BJ (cell line): Measurements from ENCODE around the gene PMCH. TPM values are rescaled to one million over a fixed set of nuclear protein-coding genes. Genes with fewer than 3 reads are reported as not detected.

Source experiments
- CTCF ChIA-PET: fragments of 350-600 bp; formaldehyde crosslinking; extraction: SDS; loops from one replicate; lab custom pipeline; 2021; ENCODE audit warnings: antibody characterized with exemption, inconsistent platforms; lab: Yijun Ruan, JAX
- POLR2A ChIA-PET: fragments of 300-600 bp; sonication (Branson Sonifier 250); formaldehyde crosslinking; extraction: SDS; loops from one replicate; lab custom pipeline; 2021; ENCODE audit warnings: antibody characterized with exemption; lab: Charles Lee
- DNase-seq: peaks from one replicate; pipeline ENCODE4 v3.0.0-alpha.2; 2011; ENCODE audit warnings: low read depth
- H3K27me3 ChIP-seq: 2 replicates; pipeline ENCODE4 v1.6.0; 2011; ENCODE audit warnings: low read length; ENCODE audit not compliant: control insufficient read depth, insufficient read depth
- H3K36me3 ChIP-seq: 2 replicates; pipeline ENCODE4 v1.5.1; 2011; ENCODE audit warnings: low read length; ENCODE audit not compliant: control insufficient read depth, insufficient read depth
- H3K4me3 ChIP-seq: 2 replicates; pipeline ENCODE4 v1.5.1; 2011; ENCODE audit warnings: low read depth, mild to moderate bottlenecking, control low read depth, low read length
- polyA plus RNA-seq: library from polyadenylated mRNA; depleted of rRNA; stranded (reverse); fragments of >200 nt; gene quantifications from 2 replicates; pipeline ENCODE4 v1.2.3, GENCODE V29; 2011
- TF ChIP-seq, protein P1 (sequence below): IDR thresholded peaks from 2 replicates; pipeline ENCODE4 v1.5.1; 2011; ENCODE audit warnings: low read depth, mild to moderate bottlenecking, control low read depth, inconsistent platforms, low read length, moderate library complexity; ENCODE audit not compliant: insufficient read depth

The PMCH gene
- polyA plus RNA-seq, 1 experiment = not detected

DNA sequence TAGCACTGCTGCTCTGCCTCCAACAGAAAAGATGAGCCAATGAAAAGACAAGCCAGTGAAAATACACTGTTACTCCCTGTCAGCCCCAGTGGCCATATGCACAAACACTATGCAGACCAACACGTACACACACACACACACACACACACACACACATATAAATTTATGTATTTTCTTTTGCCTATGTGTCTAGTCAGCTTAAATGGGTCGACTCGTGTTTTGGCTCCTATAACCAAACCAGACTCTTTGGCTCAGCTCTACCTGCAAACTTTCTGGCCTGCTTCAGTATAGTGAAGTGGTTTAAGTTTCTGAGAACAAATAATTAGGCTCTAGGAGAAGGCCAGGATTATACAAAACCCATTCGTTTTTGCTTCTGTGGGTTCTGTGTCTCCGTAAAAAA, 30.3 kb upstream of the PMCH start:
- TF ChIP-seq, protein P1, sequence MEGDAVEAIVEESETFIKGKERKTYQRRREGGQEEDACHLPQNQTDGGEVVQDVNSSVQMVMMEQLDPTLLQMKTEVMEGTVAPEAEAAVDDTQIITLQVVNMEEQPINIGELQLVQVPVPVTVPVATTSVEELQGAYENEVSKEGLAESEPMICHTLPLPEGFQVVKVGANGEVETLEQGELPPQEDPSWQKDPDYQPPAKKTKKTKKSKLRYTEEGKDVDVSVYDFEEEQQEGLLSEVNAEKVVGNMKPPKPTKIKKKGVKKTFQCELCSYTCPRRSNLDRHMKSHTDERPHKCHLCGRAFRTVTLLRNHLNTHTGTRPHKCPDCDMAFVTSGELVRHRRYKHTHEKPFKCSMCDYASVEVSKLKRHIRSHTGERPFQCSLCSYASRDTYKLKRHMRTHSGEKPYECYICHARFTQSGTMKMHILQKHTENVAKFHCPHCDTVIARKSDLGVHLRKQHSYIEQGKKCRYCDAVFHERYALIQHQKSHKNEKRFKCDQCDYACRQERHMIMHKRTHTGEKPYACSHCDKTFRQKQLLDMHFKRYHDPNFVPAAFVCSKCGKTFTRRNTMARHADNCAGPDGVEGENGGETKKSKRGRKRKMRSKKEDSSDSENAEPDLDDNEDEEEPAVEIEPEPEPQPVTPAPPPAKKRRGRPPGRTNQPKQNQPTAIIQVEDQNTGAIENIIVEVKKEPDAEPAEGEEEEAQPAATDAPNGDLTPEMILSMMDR = no peak
- ChIA-PET CTCF (interaction anchor here (1.2 kb wide), 1 partner anchor 18 kb away, joined by 3 read pairs; no protein-coding TSS in a partner anchor), POLR2A (no interaction called here)
- no peaks in the 10 kb centered on the region for H3K36me3 ChIP-seq
- H3K27me3 ChIP-seq = 0 out of 2 replicates have a peak, but pooled peaks cover 2% of the 10 kb centered on the region
- H3K4me3 ChIP-seq = no peak overlapping the region
- DNase-seq = no peak

DNA sequence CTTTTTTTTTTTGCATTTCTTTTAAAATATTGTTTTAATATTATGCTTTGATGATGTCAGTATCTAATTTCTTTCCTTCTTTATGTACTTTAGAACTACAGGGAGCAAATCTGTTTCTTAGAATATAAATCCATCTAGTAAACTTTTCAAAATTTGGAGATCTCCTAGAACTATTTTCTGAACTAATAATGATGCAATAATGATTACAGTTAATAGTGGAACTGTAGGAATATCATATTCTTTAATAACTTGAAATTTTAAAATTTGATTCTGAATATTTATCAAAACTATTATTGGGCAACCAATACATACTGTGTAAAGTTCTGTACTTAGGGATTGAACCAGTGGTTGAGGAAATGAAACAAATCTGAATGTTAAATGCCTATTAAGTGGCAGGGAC, 23.1 kb upstream of the PMCH start:
- CTCF ChIA-PET = no interaction called here
- POLR2A ChIA-PET = no interaction called here
- Histone ChIP-seq H3K27me3 (no peaks in the 10 kb centered on the region), H3K36me3 (no peaks in the 10 kb centered on the region), H3K4me3 (no peak overlapping the region)
- TF ChIP-seq, protein P1 = no peak
- no peak for DNase-seq

DNA sequence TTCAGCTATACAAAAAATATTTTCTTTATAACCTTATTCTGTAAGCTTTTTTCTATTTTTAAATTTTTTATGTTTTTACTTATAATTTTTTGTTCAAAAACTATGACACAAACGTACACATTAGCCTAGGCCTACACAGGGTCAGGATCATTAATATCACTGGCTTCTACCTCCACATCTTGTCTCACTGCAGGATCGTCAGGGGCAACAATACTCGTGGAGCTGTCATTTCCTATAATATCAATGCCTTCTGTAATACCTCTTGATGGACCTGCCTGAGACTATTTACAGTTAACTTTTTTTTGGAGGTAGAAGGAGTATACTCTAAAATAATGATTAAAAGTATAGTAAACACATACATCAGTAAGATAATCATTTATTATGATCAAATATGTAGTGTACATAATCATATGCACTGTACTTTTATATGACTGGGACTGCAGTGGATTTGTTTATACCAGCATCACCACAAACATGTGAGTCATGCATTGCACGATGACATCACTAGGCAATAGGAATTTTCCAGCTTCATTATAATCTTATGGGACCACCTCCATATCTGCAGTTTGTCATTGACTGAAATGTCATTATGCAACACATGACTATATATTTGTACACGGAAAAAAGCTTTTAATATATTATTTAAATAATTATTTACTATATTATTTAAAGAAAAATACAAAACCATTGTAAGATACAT, 18.5 kb upstream of the PMCH start:
- peak; percentile 31 for DNase-seq
- TF ChIP-seq, protein P1 = no peak
- Histone ChIP-seq H3K36me3 (no peaks in the 10 kb centered on the region), H3K4me3 (no peak overlapping the region), H3K27me3 (no peaks in the 10 kb centered on the region)
- ChIA-PET CTCF (interaction anchor here (0.6 kb wide), 1 partner anchor 202 kb away, joined by 3 read pairs; no protein-coding TSS in a partner anchor), POLR2A (no interaction called here)

DNA sequence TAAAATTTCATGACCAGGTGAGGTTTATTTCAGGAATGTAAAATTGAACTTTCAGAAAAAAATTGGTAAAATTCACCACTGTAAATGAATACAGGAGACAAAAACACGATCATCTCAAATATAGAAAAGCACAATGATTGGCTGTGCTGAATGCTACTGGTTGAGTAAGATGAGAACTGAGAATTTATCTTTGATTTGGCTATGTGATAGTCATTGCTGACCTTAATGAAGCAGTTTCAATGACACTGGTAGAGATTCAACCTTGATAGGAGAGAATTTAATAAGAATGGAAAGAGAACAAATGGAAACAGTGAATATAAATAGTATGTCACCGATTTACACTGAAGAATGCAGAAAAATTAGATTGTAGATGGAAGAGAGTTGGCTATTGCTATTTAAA, 6.4 kb upstream of the PMCH start:
- no peak for DNase-seq
- H3K4me3 ChIP-seq = no peak overlapping the region
- ChIA-PET CTCF (interaction anchor here (0.7 kb wide), 1 partner anchor 101 kb away, joined by 3 read pairs; no protein-coding TSS in a partner anchor), POLR2A (interaction anchor here (0.7 kb wide), 1 partner anchor 118 kb away, joined by 3 read pairs; no protein-coding TSS in a partner anchor)
- H3K36me3 ChIP-seq = no peaks in the 10 kb centered on the region
- TF ChIP-seq, protein P1 = no peak
- H3K27me3 ChIP-seq = no peaks in the 10 kb centered on the region

DNA sequence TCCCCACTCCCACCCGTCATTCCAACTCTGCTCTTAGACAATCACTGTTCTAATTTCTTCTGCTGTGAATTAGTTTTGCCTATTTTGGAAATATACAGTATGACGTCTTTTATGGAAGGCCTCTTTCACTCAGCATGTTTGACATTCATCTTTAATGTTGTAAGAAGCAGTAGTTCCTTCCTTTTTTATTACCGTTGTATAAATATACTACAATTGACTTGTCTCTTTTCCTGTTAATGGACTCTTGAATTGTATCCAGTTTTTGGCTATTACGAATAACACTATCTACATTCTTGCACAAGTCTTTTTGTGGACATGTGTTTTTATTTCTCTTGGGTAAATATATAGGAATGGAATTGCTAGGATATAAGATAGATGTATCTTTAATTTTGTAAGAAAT, 4.9 kb upstream of the PMCH start:
- CTCF ChIA-PET = no interaction called here

More for the DNA sequence above, 4.9 kb upstream of the PMCH start:
- H3K36me3 ChIP-seq = no peaks in the 10 kb centered on the region
- H3K27me3 ChIP-seq = no peaks in the 10 kb centered on the region
- POLR2A ChIA-PET = no interaction called here
- DNase-seq = no peak
- TF ChIP-seq, protein P1 = no peak
- no peak overlapping the region for H3K4me3 ChIP-seq
